K562 (cell line): ENCODE data around the gene ATP6V1F. TPM values are rescaled to one million over a fixed set of nuclear protein-coding genes. Genes with fewer than 3 reads are reported as not detected.
A peak's percentile ranks its signal among the peaks of the same experiment; 100 is the strongest.

ENCODE experiments used
- ADNP ChIP-seq: fragments of 200-800 bp; sonication (Bioruptor generic); IDR thresholded peaks from 2 replicates; pipeline ENCODE4 v1.6.1; 2016; ENCODE audit warnings: missing genetic modification characterization, missing compliant biosample characterization
- CEBPB ChIP-seq: fragments of 450-650 bp; IDR thresholded peaks from 2 replicates; pipeline ENCODE4 v1.6.1; 2016; ENCODE audit warnings: missing genetic modification characterization, missing compliant biosample characterization
- EGR1 ChIP-seq: fragments of 450-650 bp; conservative IDR thresholded peaks from 2 replicates; pipeline ENCODE4 v1.6.1; 2017; ENCODE audit warnings: mild to moderate bottlenecking
- ETV1 ChIP-seq: fragments of 450-650 bp; conservative IDR thresholded peaks from 2 replicates; pipeline ENCODE4 v1.6.1; 2016; ENCODE audit warnings: missing genetic modification characterization, control low read depth, low read depth, missing compliant biosample characterization
- JUN ChIP-seq, 2 experiments: sonication (generic) in 1 of 2; formaldehyde crosslinking in 1 of 2; IDR thresholded peaks; 2 replicates each; pipeline versions ENCODE4 v1.6.1 to v1.8.0; 2012 to 2022; ENCODE audit warnings: borderline replicate concordance in 2 of 2, mild to moderate bottlenecking in 2 of 2, improper control_type of control experiment in 1 of 2, low read depth in 1 of 2, low read length in 1 of 2, missing genetic modification reagents in 1 of 2
- JUND ChIP-seq, 2 experiments: IDR thresholded peaks; 2 replicates in 1 of 2; 3 replicates in 1 of 2; pipeline ENCODE4 v1.6.1; 2011; ENCODE audit warnings: borderline replicate concordance in 2 of 2, low read depth in 2 of 2, low read length in 2 of 2, improper control_type of control experiment in 1 of 2, missing biosample characterization in 1 of 2, missing genetic modification characterization in 1 of 2, missing genetic modification reagents in 1 of 2
- KDM1A ChIP-seq, 2 experiments: fragments of 450-650 bp; IDR thresholded peaks; 2 replicates each; pipeline ENCODE4 v1.6.1; 2016; ENCODE audit warnings: mild to moderate bottlenecking in 2 of 2
- MECOM ChIP-seq: fragments of 250-450 bp; sonication (Bioruptor Pico); IDR thresholded peaks from 2 replicates; pipeline ENCODE4 v1.8.0; 2022; ENCODE audit warnings: inconsistent platforms
- MXD1 ChIP-seq: fragments of 250-450 bp; sonication (Bioruptor Pico); IDR thresholded peaks from 2 replicates; pipeline ENCODE4 v1.8.0; 2021; ENCODE audit warnings: borderline replicate concordance, mild to moderate bottlenecking, moderate library complexity; ENCODE audit not compliant: poor library complexity, severe bottlenecking
- MYNN ChIP-seq, 2 experiments: sonication (generic); formaldehyde crosslinking in 1 of 2; IDR thresholded peaks; 2 replicates each; pipeline versions ENCODE4 v1.5.0 to v1.6.1; 2016 to 2020; ENCODE audit warnings: antibody characterized with exemption in 1 of 2, missing genetic modification reagents in 1 of 2
- NFRKB ChIP-seq: fragments of 450-650 bp; IDR thresholded peaks from 2 replicates; pipeline ENCODE4 v1.6.1; 2016; ENCODE audit warnings: low read depth
- PHB2 ChIP-seq: fragments of 450-650 bp; IDR thresholded peaks from 2 replicates; pipeline ENCODE4 v1.6.1; 2017; ENCODE audit warnings: low read depth
- PHF20 ChIP-seq: fragments of 450-650 bp; IDR thresholded peaks from 2 replicates; pipeline ENCODE4 v1.6.1; 2018; ENCODE audit not compliant: partially characterized antibody
- SMARCA5 ChIP-seq: fragments of 450-650 bp; IDR thresholded peaks from 2 replicates; pipeline ENCODE4 v1.6.1; 2016
- SNRNP70 ChIP-seq: fragments of 200-400 bp; formaldehyde crosslinking; optimal IDR thresholded peaks from 2 replicates; pipeline ENCODE3; 2017; ENCODE audit warnings: low read depth, low read length
- STAT6 ChIP-seq: sonication (generic); formaldehyde crosslinking; IDR thresholded peaks from 2 replicates; pipeline ENCODE4 v1.8.1; 2023; ENCODE audit warnings: mild to moderate bottlenecking, missing genetic modification reagents
- polyA plus RNA-seq, 8 experiments: library from polyadenylated mRNA; depleted of rRNA in 4 of 8; stranded (reverse) in 5 of 8; unstranded in 3 of 8; fragments of >200 nt; fragmentation: Nextera tagmentation in 2 of 8; fragmentation: Illumina TruSeq in 1 of 8; extraction: Ambion mirVana in 2 of 8; extraction: Trizol in 1 of 8; gene quantifications; 2 replicates each; pipeline versions ENCODE4 v1.2.1 to v1.2.3, GENCODE V29; 2011 to 2014; ENCODE audit warnings: inconsistent platforms in 1 of 8, missing spikeins in 1 of 8
- total RNA-seq, 7 experiments: library from RNA; depleted of rRNA in 6 of 7; stranded (reverse); fragments of >200 nt in 6 of 7; fragmentation: Illumina TruSeq in 2 of 7; extraction: Trizol in 2 of 7; gene quantifications; 2 replicates each; pipeline versions ENCODE4 v1.2.1 to v1.2.3, GENCODE V29; 2011 to 2021; ENCODE audit warnings: low replicate concordance in 1 of 7
- TF ChIP-seq, protein P1 (sequence below), 2 experiments: fragments of 450-650 bp; IDR thresholded peaks; 2 replicates each; pipeline ENCODE4 v1.6.1; 2016
- TF ChIP-seq, protein P2 (sequence below), 2 experiments: fragments of 450-650 bp in 1 of 2; IDR thresholded peaks; 2 replicates each; pipeline ENCODE4 v1.6.1; 2011 to 2017; ENCODE audit warnings: low read depth in 2 of 2, antibody characterized with exemption in 1 of 2, borderline replicate concordance in 1 of 2, low read length in 1 of 2, mild to moderate bottlenecking in 1 of 2, mixed read lengths in 1 of 2; ENCODE audit not compliant: control insufficient read depth in 1 of 2

The ATP6V1F gene
- total and polyA plus RNA-seq, 9 of the 15 experiments (the other 6 are each of a cell fraction or from before 2014, with no cell fraction given), result 206 to 1,123 (median 542) TPM

DNA sequence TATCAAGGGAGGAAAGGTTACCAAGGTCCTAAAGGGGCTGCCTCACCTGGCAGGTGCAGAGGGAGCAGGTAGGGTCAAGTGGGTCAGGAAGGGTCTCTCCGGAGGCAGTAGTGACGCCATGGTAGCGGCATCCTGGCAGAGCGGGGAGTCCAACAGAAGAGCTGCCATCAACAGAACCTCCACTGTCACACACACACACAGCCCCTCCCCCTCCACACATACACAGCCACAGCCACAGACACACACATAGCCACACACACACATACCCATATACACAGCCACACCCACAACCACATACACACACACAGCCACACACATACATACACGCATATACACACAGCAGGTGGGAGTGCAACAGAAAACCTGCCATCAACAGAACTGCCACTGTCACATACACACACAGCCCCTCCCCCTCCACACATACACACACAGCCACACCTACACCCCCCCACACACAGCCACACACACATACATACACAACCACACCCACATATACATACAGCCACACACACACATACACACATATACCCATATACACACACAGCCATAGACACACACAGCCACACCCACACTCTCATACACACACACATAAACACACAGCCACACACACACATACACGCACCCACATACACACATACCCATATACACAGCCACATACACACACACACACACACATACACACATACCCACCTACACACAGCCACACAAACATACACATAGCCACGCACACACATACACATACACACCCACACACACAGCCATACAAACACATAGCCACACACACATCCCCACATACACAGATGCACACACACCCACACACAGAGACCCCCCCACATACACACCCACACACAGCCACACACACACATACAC lies 24.7 kb downstream of the ATP6V1F start (continued):
- no peak for TF ChIP-seq JUND (IDR thresholded peaks at IDR 0.05; ENCODE audit: borderline replicate concordance, low read depth, low read length)
- TF ChIP-seq JUND (tag; IDR thresholded peaks at IDR 0.05; ENCODE audit: borderline replicate concordance, low read depth, low read length), result no peak
- TF ChIP-seq, protein P1, sequence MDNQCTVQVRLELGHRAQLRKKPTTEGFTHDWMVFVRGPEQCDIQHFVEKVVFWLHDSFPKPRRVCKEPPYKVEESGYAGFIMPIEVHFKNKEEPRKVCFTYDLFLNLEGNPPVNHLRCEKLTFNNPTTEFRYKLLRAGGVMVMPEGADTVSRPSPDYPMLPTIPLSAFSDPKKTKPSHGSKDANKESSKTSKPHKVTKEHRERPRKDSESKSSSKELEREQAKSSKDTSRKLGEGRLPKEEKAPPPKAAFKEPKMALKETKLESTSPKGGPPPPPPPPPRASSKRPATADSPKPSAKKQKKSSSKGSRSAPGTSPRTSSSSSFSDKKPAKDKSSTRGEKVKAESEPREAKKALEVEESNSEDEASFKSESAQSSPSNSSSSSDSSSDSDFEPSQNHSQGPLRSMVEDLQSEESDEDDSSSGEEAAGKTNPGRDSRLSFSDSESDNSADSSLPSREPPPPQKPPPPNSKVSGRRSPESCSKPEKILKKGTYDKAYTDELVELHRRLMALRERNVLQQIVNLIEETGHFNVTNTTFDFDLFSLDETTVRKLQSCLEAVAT (IDR thresholded peaks at IDR 0.05), result peak; percentile 20 to 27; a peak in 2 of 4 replicates
- TF ChIP-seq, protein P2, sequence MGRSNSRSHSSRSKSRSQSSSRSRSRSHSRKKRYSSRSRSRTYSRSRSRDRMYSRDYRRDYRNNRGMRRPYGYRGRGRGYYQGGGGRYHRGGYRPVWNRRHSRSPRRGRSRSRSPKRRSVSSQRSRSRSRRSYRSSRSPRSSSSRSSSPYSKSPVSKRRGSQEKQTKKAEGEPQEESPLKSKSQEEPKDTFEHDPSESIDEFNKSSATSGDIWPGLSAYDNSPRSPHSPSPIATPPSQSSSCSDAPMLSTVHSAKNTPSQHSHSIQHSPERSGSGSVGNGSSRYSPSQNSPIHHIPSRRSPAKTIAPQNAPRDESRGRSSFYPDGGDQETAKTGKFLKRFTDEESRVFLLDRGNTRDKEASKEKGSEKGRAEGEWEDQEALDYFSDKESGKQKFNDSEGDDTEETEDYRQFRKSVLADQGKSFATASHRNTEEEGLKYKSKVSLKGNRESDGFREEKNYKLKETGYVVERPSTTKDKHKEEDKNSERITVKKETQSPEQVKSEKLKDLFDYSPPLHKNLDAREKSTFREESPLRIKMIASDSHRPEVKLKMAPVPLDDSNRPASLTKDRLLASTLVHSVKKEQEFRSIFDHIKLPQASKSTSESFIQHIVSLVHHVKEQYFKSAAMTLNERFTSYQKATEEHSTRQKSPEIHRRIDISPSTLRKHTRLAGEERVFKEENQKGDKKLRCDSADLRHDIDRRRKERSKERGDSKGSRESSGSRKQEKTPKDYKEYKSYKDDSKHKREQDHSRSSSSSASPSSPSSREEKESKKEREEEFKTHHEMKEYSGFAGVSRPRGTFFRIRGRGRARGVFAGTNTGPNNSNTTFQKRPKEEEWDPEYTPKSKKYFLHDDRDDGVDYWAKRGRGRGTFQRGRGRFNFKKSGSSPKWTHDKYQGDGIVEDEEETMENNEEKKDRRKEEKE (IDR thresholded peaks at IDR 0.05; ENCODE audit: borderline replicate concordance in 1 of 2, control insufficient read depth in 1 of 2, low read depth in 2 of 2, low read length in 1 of 2), result 0 out of 4 replicates have a peak, but pooled peaks of 1 of the 2 experiments have one; percentile 44
- TF ChIP-seq CEBPB, result no peak
- TF ChIP-seq ETV1 (tag), result no peak
- TF ChIP-seq MECOM (CRISPR knock-in tag), result no peak
- 0 out of 2 replicates have a peak, but pooled peaks have one; percentile 35 for TF ChIP-seq NFRKB
- no peak for TF ChIP-seq SMARCA5
- peak; percentile 21 to 43; a peak in 3 of 4 replicates for TF ChIP-seq KDM1A (IDR thresholded peaks at IDR 0.05)
- TF ChIP-seq EGR1, result peak; percentile 9
- TF ChIP-seq PHB2, result 0 out of 2 replicates have a peak, but pooled peaks have one; percentile 1
- TF ChIP-seq ADNP (tag), result 0 out of 2 replicates have a peak, but pooled peaks have one; percentile 65
- TF ChIP-seq SNRNP70, result peak; percentile 51
- TF ChIP-seq MYNN (IDR thresholded peaks at IDR 0.05), result no peak
- no peak for TF ChIP-seq MYNN (CRISPR knock-in tag; IDR thresholded peaks at IDR 0.05)
- TF ChIP-seq PHF20, result peak; percentile 48
- no peak for TF ChIP-seq MXD1
- no peak for TF ChIP-seq STAT6 (CRISPR knock-in tag)
- no peak for TF ChIP-seq JUN (IDR thresholded peaks at IDR 0.05; ENCODE audit: borderline replicate concordance, low read depth, low read length)
- TF ChIP-seq JUN (CRISPR knock-in tag; IDR thresholded peaks at IDR 0.05; ENCODE audit: borderline replicate concordance), result 0 out of 2 replicates have a peak, but pooled peaks have one; percentile 46
